ENCODE data around the gene LSM12. TPM values are rescaled to one million over a fixed set of nuclear protein-coding genes. Genes with fewer than 3 reads are reported as not detected.

The LSM12 gene
- total and polyA plus RNA-seq, 7 experiments from 2014 or later: 29.3 to 72.5 (median 39.9) TPM

DNA sequence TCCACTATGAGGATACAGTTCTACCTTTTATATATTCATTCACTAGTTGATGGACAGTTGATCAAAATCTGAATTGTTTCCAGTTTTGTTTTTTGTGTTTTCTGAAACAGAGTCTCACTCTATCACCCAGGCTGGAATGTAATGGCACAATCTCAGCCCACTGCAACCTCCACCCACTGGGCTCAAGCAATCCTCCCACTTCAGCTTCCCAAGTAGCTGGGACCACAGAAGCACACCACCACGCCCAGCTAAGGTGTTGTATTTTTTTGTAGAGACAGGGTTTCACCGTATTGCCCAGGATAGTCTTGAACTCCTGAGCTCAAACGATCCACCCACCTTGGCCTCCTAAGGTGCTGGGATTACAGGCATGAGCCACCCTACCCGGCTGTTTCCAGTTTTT, 21.0 kb downstream of the LSM12 start:
- Histone ChIP-seq H3K4me1 (ENCODE audit: control insufficient read depth in 2 of 2, insufficient read depth in 2 of 2, low read length in 2 of 2) (peaks cover 0 to 5% of the 10 kb centered on the region in 2 donors), H3K27me3 (ENCODE audit: control insufficient read depth in 2 of 2, insufficient read depth in 2 of 2, low read length in 2 of 2) (no peaks in the 10 kb centered on the region), H3K36me3 (ENCODE audit: control insufficient read depth in 2 of 3, insufficient read depth in 3 of 3, low read length in 3 of 3) (peaks cover 4 to 19% (median 6%) of the 10 kb centered on the region in 3 experiments), H3K4me3 (ENCODE audit: low read length) (no peak overlapping the region), H3K27ac (ENCODE audit: low read depth, low read length) (no peak overlapping the region), H3K9me3 (ENCODE audit: control insufficient read depth in 2 of 3, low read length in 3 of 3) (no peaks in the 10 kb centered on the region)
- POLR2A ChIA-PET: interaction anchor here (0.6 kb wide), 1 partner anchor 23 kb away, joined by 6 read pairs; no protein-coding TSS in a partner anchor
- Mint-ChIP-seq H3K4me1 (peaks cover 11 to 21% (median 17%) of the 10 kb centered on the region in 7 donors), H3K27ac (peak overlapping the region in 1 of 9 donors; percentile 22), H3K9me3 (no peaks in the 10 kb centered on the region), H3K27me3 (no peaks in the 10 kb centered on the region), H3K36me3 (peaks cover 0 to 17% (median 4%) of the 10 kb centered on the region in 5 donors), H3K4me3 (no peak overlapping the region)
- CTCF ChIA-PET: interaction anchor here (6.4 kb wide), 1 partner anchor 102 kb away, joined by 59 read pairs; the partner anchor contains the start of gene PPY
- ATAC-seq (no peak), DNase-seq (no peak)
- intact Hi-C loops (cut with micrococcal nuclease): loop anchor here in 1 of 2 donors (10.0 kb wide), 1 partner anchor 131 kb away; no protein-coding TSS in a partner anchor

DNA sequence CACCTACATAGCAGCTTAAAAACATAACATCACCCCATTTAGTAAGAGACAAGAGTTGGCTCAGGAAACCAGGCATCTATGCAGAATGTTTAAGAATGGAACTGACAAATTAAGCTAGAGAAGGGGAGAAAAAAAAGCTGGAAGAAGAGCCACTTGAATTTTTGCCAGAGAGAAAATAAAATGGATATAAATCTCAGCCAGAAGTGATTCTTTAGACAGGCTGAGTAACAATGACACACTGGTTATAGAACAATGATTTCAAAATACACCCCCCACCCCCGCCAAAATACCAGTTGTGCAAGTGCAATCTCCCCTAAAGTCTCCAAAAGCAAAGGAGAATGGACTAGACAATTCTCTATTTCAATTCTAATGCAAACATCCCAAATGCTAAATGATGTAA, 22.4 kb downstream of the LSM12 start:
- ChIA-PET POLR2A (interaction anchor here (1.2 kb wide), 1 partner anchor 100 kb away, joined by 5 read pairs; no protein-coding TSS in a partner anchor), CTCF (interaction anchor here (0.6 to 6.4 kb wide), 6 partner anchors 13 to 1224 kb away, joined by 3 to 59 read pairs (median 4); partner anchors contain the start of gene PPY)
- H3K4me3 ChIP-seq (ENCODE audit: low read length): no peak overlapping the region
- H3K27ac ChIP-seq (ENCODE audit: low read depth, low read length): no peak overlapping the region
- Mint-ChIP-seq H3K9me3 (no peaks in the 10 kb centered on the region), H3K4me3 (no peak overlapping the region), H3K36me3 (peaks cover 0 to 26% (median 8%) of the 10 kb centered on the region in 5 donors), H3K4me1 (peaks cover 14 to 27% (median 19%) of the 10 kb centered on the region in 7 donors), H3K27me3 (no peaks in the 10 kb centered on the region), H3K27ac (peak overlapping the region in 5 of 9 donors; percentile 2 to 52 (median 7))
- DNase-seq (no peak), ATAC-seq (no peak)
- H3K4me1 ChIP-seq (ENCODE audit: control insufficient read depth in 2 of 2, insufficient read depth in 2 of 2, low read length in 2 of 2): peaks cover 0 to 5% of the 10 kb centered on the region in 2 donors
- H3K9me3 ChIP-seq (ENCODE audit: control insufficient read depth in 2 of 3, low read length in 3 of 3): no peaks in the 10 kb centered on the region
- peaks cover 4 to 11% (median 6%) of the 10 kb centered on the region in 3 experiments for H3K36me3 ChIP-seq (ENCODE audit: control insufficient read depth in 2 of 3, insufficient read depth in 3 of 3, low read length in 3 of 3)
- intact Hi-C loops (cut with micrococcal nuclease): loop anchor here in 1 of 2 donors (5.0 to 10.0 kb wide), 2 partner anchors 37 to 129 kb away; no protein-coding TSS in a partner anchor
- H3K27me3 ChIP-seq (ENCODE audit: control insufficient read depth in 2 of 2, insufficient read depth in 2 of 2, low read length in 2 of 2): no peaks in the 10 kb centered on the region

DNA sequence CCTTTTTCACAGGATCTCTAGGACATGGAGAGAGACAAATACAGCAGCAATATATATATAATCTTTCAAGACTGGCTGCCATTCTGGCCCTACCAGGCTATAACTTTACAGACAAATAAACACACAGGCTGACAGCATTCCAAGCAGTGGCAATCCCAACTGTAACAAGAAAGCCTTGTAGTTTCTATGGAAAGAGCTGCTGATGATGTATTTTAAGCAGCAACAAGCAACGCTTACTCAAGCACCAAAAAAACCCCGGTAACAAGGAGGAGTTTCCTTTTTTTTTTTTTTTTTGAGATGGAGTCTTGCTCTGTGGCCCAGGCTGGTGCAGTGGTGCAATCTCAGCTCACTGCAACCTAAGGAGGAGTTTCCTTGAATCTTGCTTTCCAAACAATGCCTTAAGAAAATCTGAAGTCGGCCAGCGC, 23.2 kb downstream of the LSM12 start:
- H3K4me3 ChIP-seq (ENCODE audit: low read length): no peak overlapping the region
- peaks cover 0 to under 1% of the 10 kb centered on the region in 2 donors for H3K4me1 ChIP-seq (ENCODE audit: control insufficient read depth in 2 of 2, insufficient read depth in 2 of 2, low read length in 2 of 2)
- Mint-ChIP-seq H3K27me3 (no peaks in the 10 kb centered on the region), H3K27ac (peak overlapping the region in 4 of 9 donors; percentile 12 to 52 (median 24)), H3K4me1 (peaks cover 14 to 25% (median 18%) of the 10 kb centered on the region in 7 donors), H3K9me3 (no peaks in the 10 kb centered on the region), H3K36me3 (peaks cover 0 to 22% (median 8%) of the 10 kb centered on the region in 5 donors), H3K4me3 (no peak overlapping the region)
- H3K36me3 ChIP-seq (ENCODE audit: control insufficient read depth in 2 of 3, insufficient read depth in 3 of 3, low read length in 3 of 3): peaks cover 0 to 14% (median 2%) of the 10 kb centered on the region in 3 experiments
- ATAC-seq (peak; percentile 31), DNase-seq (no peak)
- intact Hi-C loops (cut with micrococcal nuclease): loop anchor here in 1 of 2 donors (5.0 to 10.0 kb wide), 2 partner anchors 36 to 128 kb away; no protein-coding TSS in a partner anchor
- POLR2A ChIA-PET: no interaction called here
- no peaks in the 10 kb centered on the region for H3K9me3 ChIP-seq (ENCODE audit: control insufficient read depth in 2 of 3, low read length in 3 of 3)
- CTCF ChIA-PET: interaction anchor here (0.6 to 6.4 kb wide), 3 partner anchors 100 to 563 kb away, joined by 4 to 59 read pairs (median 5); partner anchors contain the start of gene PPY
- no peaks in the 10 kb centered on the region for H3K27me3 ChIP-seq (ENCODE audit: control insufficient read depth in 2 of 2, insufficient read depth in 2 of 2, low read length in 2 of 2)
- no peak overlapping the region for H3K27ac ChIP-seq (ENCODE audit: low read depth, low read length)

DNA sequence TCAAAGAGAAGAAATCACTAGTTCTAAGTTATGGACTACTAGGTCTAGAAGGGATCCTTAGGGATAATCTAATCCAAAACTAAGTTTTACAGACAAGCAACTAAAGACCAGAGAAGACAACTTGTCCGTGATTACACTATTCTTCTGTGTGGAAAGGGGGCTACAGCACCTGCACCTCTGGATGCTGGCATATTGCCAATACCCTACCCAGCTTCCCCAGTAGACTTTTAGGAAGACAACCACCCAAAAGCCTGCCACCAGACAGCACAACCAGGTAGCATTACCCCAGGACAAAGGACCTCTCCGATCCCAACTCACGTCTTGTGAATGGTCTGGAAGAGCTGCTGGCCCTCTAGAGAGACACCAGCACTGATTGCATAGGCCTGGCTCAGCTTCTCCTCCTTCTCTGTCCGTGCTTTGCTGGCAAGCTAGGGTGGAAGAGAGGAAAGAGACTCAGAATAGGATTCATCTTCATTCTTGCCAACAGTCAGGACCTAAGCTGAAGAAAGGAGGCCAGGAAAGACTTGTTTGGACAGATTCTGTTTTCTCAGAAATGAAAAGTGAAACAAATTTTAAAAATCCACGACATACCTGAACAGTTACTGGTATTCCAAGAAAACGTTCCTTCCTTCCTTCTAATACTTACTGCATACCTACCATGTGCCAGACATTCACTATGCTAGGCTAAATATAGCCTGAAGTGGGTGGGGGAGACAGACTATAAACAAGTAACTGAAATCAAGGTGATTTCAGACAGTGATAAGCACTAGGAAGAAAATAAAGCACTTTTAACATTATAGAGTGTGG, 26.4 kb downstream of the LSM12 start:
- Histone ChIP-seq H3K27ac (ENCODE audit: low read depth, low read length) (no peak overlapping the region), H3K36me3 (ENCODE audit: control insufficient read depth in 2 of 3, insufficient read depth in 3 of 3, low read length in 3 of 3) (peaks cover 0 to 36% (median 3%) of the 10 kb centered on the region in 3 experiments), H3K4me1 (ENCODE audit: control insufficient read depth in 2 of 2, insufficient read depth in 2 of 2, low read length in 2 of 2) (no peaks in the 10 kb centered on the region), H3K4me3 (ENCODE audit: low read length) (no peak overlapping the region), H3K27me3 (ENCODE audit: control insufficient read depth in 2 of 2, insufficient read depth in 2 of 2, low read length in 2 of 2) (no peaks in the 10 kb centered on the region), H3K9me3 (ENCODE audit: control insufficient read depth in 2 of 3, low read length in 3 of 3) (no peaks in the 10 kb centered on the region)
- Mint-ChIP-seq H3K9me3 (no peaks in the 10 kb centered on the region), H3K36me3 (peaks cover 0 to 20% (median 11%) of the 10 kb centered on the region in 5 donors), H3K4me1 (peaks cover 10 to 25% (median 15%) of the 10 kb centered on the region in 7 donors), H3K4me3 (peak overlapping the region in 1 of 10 donors; percentile 62), H3K27ac (peak overlapping the region in 3 of 9 donors; percentile 9 to 51 (median 41)), H3K27me3 (no peaks in the 10 kb centered on the region)
- no peak for DNase-seq
- ChIA-PET CTCF (interaction anchor here (0.8 to 6.4 kb wide), 4 partner anchors 97 to 165 kb away, joined by 3 to 59 read pairs (median 12); partner anchors contain the start of gene PPY), POLR2A (no interaction called here)
- intact Hi-C loops (cut with micrococcal nuclease): loop anchor here in 1 of 2 donors (5.0 to 10.0 kb wide), 2 partner anchors 33 to 125 kb away; no protein-coding TSS in a partner anchor
- ATAC-seq: no peak

DNA sequence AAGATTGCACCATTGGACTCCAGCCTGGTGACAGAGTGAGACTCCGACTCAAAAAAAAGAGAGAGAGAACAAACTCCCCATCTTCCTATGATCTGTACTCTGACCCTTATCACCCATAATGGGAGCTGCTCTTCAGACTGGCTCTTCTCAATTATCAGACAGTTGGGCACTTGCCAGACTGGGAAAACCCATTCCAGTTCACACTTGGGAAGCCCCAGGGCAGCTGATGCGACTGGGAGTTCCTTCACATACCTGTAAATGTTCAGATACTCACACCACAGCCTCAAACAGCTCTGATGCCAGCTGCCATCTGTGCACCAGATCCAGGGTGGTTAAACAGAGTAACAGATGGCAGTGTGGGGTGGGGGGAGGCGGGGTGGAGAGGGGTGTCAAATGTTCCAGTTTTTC, 27.9 kb downstream of the LSM12 start:
- no peak overlapping the region for H3K27ac ChIP-seq (ENCODE audit: low read depth, low read length)
- no peak overlapping the region for H3K4me3 Mint-ChIP-seq
- H3K27me3 Mint-ChIP-seq: no peaks in the 10 kb centered on the region
- H3K36me3 Mint-ChIP-seq: peaks cover 9 to 28% (median 11%) of the 10 kb centered on the region in 5 donors
- DNase-seq (no peak), ATAC-seq (no peak)
- no peaks in the 10 kb centered on the region for H3K4me1 ChIP-seq (ENCODE audit: control insufficient read depth in 2 of 2, insufficient read depth in 2 of 2, low read length in 2 of 2)
- no peaks in the 10 kb centered on the region for H3K27me3 ChIP-seq (ENCODE audit: control insufficient read depth in 2 of 2, insufficient read depth in 2 of 2, low read length in 2 of 2)
- no peaks in the 10 kb centered on the region for H3K9me3 ChIP-seq (ENCODE audit: control insufficient read depth in 2 of 3, low read length in 3 of 3)
- no peak overlapping the region for H3K4me3 ChIP-seq (ENCODE audit: low read length)
- no peak overlapping the region for H3K27ac Mint-ChIP-seq
- H3K9me3 Mint-ChIP-seq: no peaks in the 10 kb centered on the region
- intact Hi-C loops (cut with micrococcal nuclease): no loop called here
- CTCF ChIA-PET: interaction anchor here (0.6 to 1.3 kb wide), 3 partner anchors 95 to 1737 kb away, joined by 3 to 5 read pairs (median 3); no protein-coding TSS in a partner anchor
- POLR2A ChIA-PET: no interaction called here
- peaks cover 0 to 44% (median 3%) of the 10 kb centered on the region in 3 experiments for H3K36me3 ChIP-seq (ENCODE audit: control insufficient read depth in 2 of 3, insufficient read depth in 3 of 3, low read length in 3 of 3)
- peaks cover 16 to 23% (median 19%) of the 10 kb centered on the region in 7 donors for H3K4me1 Mint-ChIP-seq

DNA sequence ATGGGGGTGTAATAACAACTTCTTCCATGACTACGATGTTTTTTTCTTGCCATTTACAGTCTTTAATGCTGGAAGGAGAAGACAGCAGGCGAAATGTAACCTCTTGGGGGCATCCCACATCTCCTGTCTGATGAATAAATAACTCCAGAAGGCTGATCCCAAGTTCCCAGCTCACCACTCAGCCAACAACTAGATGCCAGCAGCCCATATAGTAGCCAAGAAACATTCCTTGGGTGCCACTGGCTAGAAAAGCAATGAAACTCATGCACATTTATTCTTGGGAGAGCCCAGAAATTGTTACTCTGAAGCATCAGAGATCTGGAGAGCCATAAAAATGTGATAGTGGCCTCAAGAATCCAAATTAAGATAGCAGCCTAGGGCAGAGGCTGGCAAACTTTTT, 29.0 kb downstream of the LSM12 start:
- Histone ChIP-seq H3K4me3 (ENCODE audit: low read length) (no peak overlapping the region), H3K4me1 (ENCODE audit: control insufficient read depth in 2 of 2, insufficient read depth in 2 of 2, low read length in 2 of 2) (no peaks in the 10 kb centered on the region), H3K36me3 (ENCODE audit: control insufficient read depth in 2 of 3, insufficient read depth in 3 of 3, low read length in 3 of 3) (peaks cover 0 to 54% (median 6%) of the 10 kb centered on the region in 3 experiments), H3K27me3 (ENCODE audit: control insufficient read depth in 2 of 2, insufficient read depth in 2 of 2, low read length in 2 of 2) (no peaks in the 10 kb centered on the region), H3K27ac (ENCODE audit: low read depth, low read length) (no peak overlapping the region), H3K9me3 (ENCODE audit: control insufficient read depth in 2 of 3, low read length in 3 of 3) (no peaks in the 10 kb centered on the region)
- Mint-ChIP-seq H3K4me3 (no peak overlapping the region), H3K36me3 (peaks cover 9 to 31% (median 13%) of the 10 kb centered on the region in 5 donors), H3K9me3 (no peaks in the 10 kb centered on the region), H3K4me1 (peaks cover 12 to 22% (median 19%) of the 10 kb centered on the region in 7 donors), H3K27me3 (no peaks in the 10 kb centered on the region), H3K27ac (no peak overlapping the region)
- POLR2A ChIA-PET: no interaction called here
- ATAC-seq (no peak), DNase-seq (no peak)
- intact Hi-C loops (cut with micrococcal nuclease): no loop called here
- CTCF ChIA-PET: no interaction called here
